K562 (cell line): ENCODE measurements around the gene ERCC6.

ENCODE experiments used
- FOXO4 ChIP-seq: fragments of 450-650 bp; formaldehyde crosslinking; IDR thresholded peaks from 2 replicates; pipeline ENCODE4 v1.4.0; 2020; ENCODE audit warnings: mild to moderate bottlenecking, moderate library complexity
- JUNB ChIP-seq: fragments of 450-650 bp; formaldehyde crosslinking; conservative IDR thresholded peaks from 2 replicates; pipeline ENCODE4 v1.4.0; 2020; ENCODE audit warnings: mild to moderate bottlenecking
- MCM7 ChIP-seq, 2 experiments: fragments of 450-650 bp; IDR thresholded peaks; 2 replicates each; pipeline ENCODE4 v1.6.1; 2016 to 2018
- POLR2AphosphoS5 ChIP-seq: IDR thresholded peaks from 2 replicates; pipeline ENCODE4 v1.6.1; 2011; ENCODE audit warnings: mild to moderate bottlenecking, low read depth, low read length, moderate library complexity; ENCODE audit not compliant: control insufficient read depth, insufficient read depth
- TEAD4 ChIP-seq, 2 experiments: sonication (generic) in 1 of 2; formaldehyde crosslinking in 1 of 2; IDR thresholded peaks; 2 replicates each; pipeline versions ENCODE4 v1.6.1 to v1.8.0; 2012 to 2022; ENCODE audit warnings: borderline replicate concordance in 1 of 2, inconsistent platforms in 1 of 2, low read length in 1 of 2, mild to moderate bottlenecking in 1 of 2, missing genetic modification reagents in 1 of 2
- ZBTB49 ChIP-seq: sonication (generic); formaldehyde crosslinking; IDR thresholded peaks from 2 replicates; pipeline ENCODE4 v1.8.0; 2022; ENCODE audit warnings: missing genetic modification reagents, mild to moderate bottlenecking, borderline replicate concordance
- ZEB2 ChIP-seq: fragments of 450-650 bp; IDR thresholded peaks from 2 replicates; pipeline ENCODE4 v1.6.1; 2016
- ZNF124 ChIP-seq: sonication (generic); formaldehyde crosslinking; IDR thresholded peaks from 2 replicates; pipeline ENCODE4 v1.8.1; 2022; ENCODE audit warnings: missing genetic modification reagents
- TF ChIP-seq, protein P1 (sequence below): fragments of 450-650 bp; conservative IDR thresholded peaks from 2 replicates; pipeline ENCODE4 v1.6.1; 2016; ENCODE audit warnings: missing genetic modification characterization, low read depth, mild to moderate bottlenecking, control low read depth, missing compliant biosample characterization
- TF ChIP-seq, protein P2 (sequence below), 3 experiments: IDR thresholded peaks in 2 of 3; conservative IDR thresholded peaks in 1 of 3; 2 replicates each; pipeline ENCODE4 v1.5.1; 2011 to 2012; ENCODE audit warnings: low read length in 3 of 3, mild to moderate bottlenecking in 3 of 3, control low read depth in 2 of 3, improper control_type of control experiment in 1 of 3, inconsistent platforms in 1 of 3, low read depth in 1 of 3, mixed read lengths in 1 of 3, moderate library complexity in 1 of 3; ENCODE audit not compliant: insufficient read depth in 2 of 3

GRCh38 chr10:49502358-49502757, 36.6 kb downstream of the ERCC6 start:
- TF ChIP-seq POLR2AphosphoS5, result no peak
- TF ChIP-seq ZNF124 (CRISPR knock-in tag), result no peak
- TF ChIP-seq JUNB (CRISPR knock-in tag), result no peak
- TF ChIP-seq, protein P1, sequence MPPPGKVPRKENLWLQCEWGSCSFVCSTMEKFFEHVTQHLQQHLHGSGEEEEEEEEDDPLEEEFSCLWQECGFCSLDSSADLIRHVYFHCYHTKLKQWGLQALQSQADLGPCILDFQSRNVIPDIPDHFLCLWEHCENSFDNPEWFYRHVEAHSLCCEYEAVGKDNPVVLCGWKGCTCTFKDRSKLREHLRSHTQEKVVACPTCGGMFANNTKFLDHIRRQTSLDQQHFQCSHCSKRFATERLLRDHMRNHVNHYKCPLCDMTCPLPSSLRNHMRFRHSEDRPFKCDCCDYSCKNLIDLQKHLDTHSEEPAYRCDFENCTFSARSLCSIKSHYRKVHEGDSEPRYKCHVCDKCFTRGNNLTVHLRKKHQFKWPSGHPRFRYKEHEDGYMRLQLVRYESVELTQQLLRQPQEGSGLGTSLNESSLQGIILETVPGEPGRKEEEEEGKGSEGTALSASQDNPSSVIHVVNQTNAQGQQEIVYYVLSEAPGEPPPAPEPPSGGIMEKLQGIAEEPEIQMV (tag), result no peak
- TF ChIP-seq FOXO4, result no peak
- TF ChIP-seq MCM7 (IDR thresholded peaks at IDR 0.05), result no peak
- no peak for TF ChIP-seq ZEB2
- TF ChIP-seq, protein P2, sequence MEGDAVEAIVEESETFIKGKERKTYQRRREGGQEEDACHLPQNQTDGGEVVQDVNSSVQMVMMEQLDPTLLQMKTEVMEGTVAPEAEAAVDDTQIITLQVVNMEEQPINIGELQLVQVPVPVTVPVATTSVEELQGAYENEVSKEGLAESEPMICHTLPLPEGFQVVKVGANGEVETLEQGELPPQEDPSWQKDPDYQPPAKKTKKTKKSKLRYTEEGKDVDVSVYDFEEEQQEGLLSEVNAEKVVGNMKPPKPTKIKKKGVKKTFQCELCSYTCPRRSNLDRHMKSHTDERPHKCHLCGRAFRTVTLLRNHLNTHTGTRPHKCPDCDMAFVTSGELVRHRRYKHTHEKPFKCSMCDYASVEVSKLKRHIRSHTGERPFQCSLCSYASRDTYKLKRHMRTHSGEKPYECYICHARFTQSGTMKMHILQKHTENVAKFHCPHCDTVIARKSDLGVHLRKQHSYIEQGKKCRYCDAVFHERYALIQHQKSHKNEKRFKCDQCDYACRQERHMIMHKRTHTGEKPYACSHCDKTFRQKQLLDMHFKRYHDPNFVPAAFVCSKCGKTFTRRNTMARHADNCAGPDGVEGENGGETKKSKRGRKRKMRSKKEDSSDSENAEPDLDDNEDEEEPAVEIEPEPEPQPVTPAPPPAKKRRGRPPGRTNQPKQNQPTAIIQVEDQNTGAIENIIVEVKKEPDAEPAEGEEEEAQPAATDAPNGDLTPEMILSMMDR (IDR thresholded peaks at IDR 0.05 in 2 of 3, conservative IDR thresholded peaks at IDR 0.05 in 1 of 3; ENCODE audit: insufficient read depth in 2 of 3, low read depth in 1 of 3, low read length in 3 of 3), result no peak
- no peak for TF ChIP-seq TEAD4 (IDR thresholded peaks at IDR 0.05; ENCODE audit: low read length)
- TF ChIP-seq TEAD4 (CRISPR knock-in tag; IDR thresholded peaks at IDR 0.05; ENCODE audit: borderline replicate concordance), result no peak
- TF ChIP-seq ZBTB49 (CRISPR knock-in tag), result no peak
